Spleen (tissue), 11 donors: Measurements from ENCODE around the gene ITSN1. TPM values are rescaled to one million over a fixed set of nuclear protein-coding genes. Genes with fewer than 3 reads are reported as not detected.

Experiments
- DNase-seq: peaks from one replicate; pipeline ENCODE4 v3.0.0-alpha.2; 2020
- H3K27ac ChIP-seq, 8 donors: fragments of 200-600 bp; sonication (generic) in 7 of 8; 1 replicate in 4 of 8; 2 replicates in 4 of 8; pipeline versions ENCODE4 v1.5.0 to v1.8.0; 2016 to 2021; ENCODE audit warnings: inconsistent platforms in 4 of 8, mild to moderate bottlenecking in 4 of 8, moderate library complexity in 1 of 8
- H3K27me3 ChIP-seq, 7 donors: fragments of 200-600 bp; sonication (generic) in 6 of 7; replicated peaks in 1 of 7; 1 replicate in 4 of 7; 2 replicates in 3 of 7; pipeline versions ENCODE4 v1.5.0 to v1.8.0; 2016 to 2021; ENCODE audit warnings: inconsistent platforms in 3 of 7, mild to moderate bottlenecking in 1 of 7
- H3K36me3 ChIP-seq, 6 donors: fragments of 200-600 bp; sonication (generic) in 5 of 6; 1 replicate in 4 of 6; 2 replicates in 2 of 6; pipeline versions ENCODE4 v1.5.0 to v1.8.0; 2016 to 2021; ENCODE audit warnings: inconsistent platforms in 2 of 6
- H3K4me1 ChIP-seq, 6 donors: fragments of 200-600 bp; sonication (generic) in 5 of 6; 1 replicate in 3 of 6; 2 replicates in 3 of 6; pipeline versions ENCODE4 v1.5.0 to v1.8.0; 2016 to 2021; ENCODE audit warnings: inconsistent platforms in 3 of 6
- H3K4me3 ChIP-seq, 8 donors: fragments of 200-600 bp; sonication (generic) in 7 of 8; 1 replicate in 4 of 8; 2 replicates in 4 of 8; pipeline versions ENCODE4 v1.5.0 to v1.8.0; 2016 to 2021; ENCODE audit warnings: inconsistent platforms in 4 of 8, mild to moderate bottlenecking in 4 of 8, moderate library complexity in 2 of 8
- H3K9me3 ChIP-seq, 8 donors: fragments of 200-600 bp; sonication (generic) in 7 of 8; 1 replicate in 4 of 8; 2 replicates in 4 of 8; pipeline versions ENCODE4 v1.5.0 to v1.8.0; 2016 to 2021; ENCODE audit warnings: inconsistent platforms in 4 of 8
- CTCF ChIP-seq, 11 experiments: fragments of 200-600 bp in 7 of 11; fragments of 450-650 bp in 4 of 11; sonication (generic) in 4 of 11; IDR thresholded peaks in 8 of 11; conservative IDR thresholded peaks in 3 of 11; 1 replicate in 7 of 11; 2 replicates in 4 of 11; pipeline versions ENCODE4 v1.4.0 to v1.8.0; 2016 to 2021; ENCODE audit warnings: antibody characterized with exemption in 11 of 11, inconsistent platforms in 4 of 11, mild to moderate bottlenecking in 1 of 11
- POLR2A ChIP-seq, 3 donors: fragments of 450-650 bp; IDR thresholded peaks; one replicate each; pipeline ENCODE4 v1.5.1; 2017; ENCODE audit warnings: antibody characterized with exemption in 3 of 3, mild to moderate bottlenecking in 1 of 3
- POLR2AphosphoS5 ChIP-seq, 3 donors: sonication (generic); formaldehyde crosslinking; IDR thresholded peaks; one replicate each; pipeline ENCODE4 v1.5.1; 2017; ENCODE audit warnings: antibody characterized with exemption in 3 of 3
- WGBS, 5 donors: extraction: QIAGEN DNeasy Blood & Tissue Kit in 3 of 5; methylation state at CpG; one replicate each; pipeline versions ENCODE4 v1.1.5 to v1.1.7; 2013 to 2018; 5-methylcytosine and 5-hydroxymethylcytosine counted together
- intact Hi-C: fragments of 100-400 bp; cut with DNase I; formaldehyde crosslinking; loops from one replicate; pipeline ENCODE4 v1.15.0; 2023; ENCODE audit warnings: low total_unique reads
- polyA plus RNA-seq, 3 donors: library from polyadenylated mRNA; stranded (reverse); fragments of 200-250 nt; gene quantifications; one replicate each; pipeline ENCODE4 v1.2.1, GENCODE V29; 2013
- total RNA-seq, 7 donors: library from RNA; depleted of rRNA in 3 of 7; stranded (reverse); fragments of >200 nt in 3 of 7; fragmentation: NEBNext Ultra II Directional in 4 of 7; extraction: Animal tissue kit (Norgen Biotek cat#: 25700) in 4 of 7; gene quantifications; one replicate each; pipeline versions ENCODE4 v1.1.0 to v1.2.1, GENCODE V29; 2016 to 2021
- donor health status: healthy with polysubstance abuse.
- donor health status: DM: no; HTN: no; CAD: no; lungs with moderate emphysema.
- donor health status: DM: no; HTN: no; CAD: no.
- donor health status: Bipolar disorder and iron deficiency.
- donor health status: healthy.
- donor health status: DM: no; HTN: no; CAD: no.
- donor health status: DM: yes; HTN: yes; CAD: no.

The ITSN1 gene
- total and polyA plus RNA-seq, 10 donors: 4.1 to 89.0 (median 42.6) TPM

GRCh38 chr21:33682992-33683627 lies 40.8 kb downstream of the ITSN1 start:
- Histone ChIP-seq H3K36me3 (no peaks in the 10 kb centered on the region), H3K9me3 (no peaks in the 10 kb centered on the region), H3K27ac (peak overlapping the region in 3 of 8 donors; percentile 60 to 72 (median 61)), H3K4me1 (peaks cover 0 to 40% (median 20%) of the 10 kb centered on the region in 6 donors), H3K27me3 (no peaks in the 10 kb centered on the region), H3K4me3 (no peak overlapping the region)
- 78 to 91% (median 90%) methylated on average over 4 of the region's 4 CpGs for WGBS, 5 donors
- TF ChIP-seq CTCF (IDR thresholded peaks at IDR 0.05 in 8 of 11, conservative IDR thresholded peaks at IDR 0.05 in 3 of 11) (no peak), POLR2A (IDR thresholded peaks at IDR 0.05) (no peak), POLR2AphosphoS5 (IDR thresholded peaks at IDR 0.05) (no peak)
- no peak for DNase-seq
- intact Hi-C loops: no loop called here

- peaks cover 0 to 40% (median 20%) of the 10 kb centered on the region in 6 donors for H3K4me1 ChIP-seq
- H3K27ac ChIP-seq: peak overlapping the region; percentile 15 to 72 (median 60)
- intact Hi-C loops: no loop called here
- no peaks in the 10 kb centered on the region for H3K9me3 ChIP-seq
- H3K4me3 ChIP-seq: no peak overlapping the region
- DNase-seq: no peak
- H3K27me3 ChIP-seq: no peaks in the 10 kb centered on the region
- TF ChIP-seq POLR2A (IDR thresholded peaks at IDR 0.05) (no peak), CTCF (IDR thresholded peaks at IDR 0.05 in 8 of 11, conservative IDR thresholded peaks at IDR 0.05 in 3 of 11) (no peak), POLR2AphosphoS5 (IDR thresholded peaks at IDR 0.05) (no peak)
- no peaks in the 10 kb centered on the region for H3K36me3 ChIP-seq
- 66 to 84% (median 70%) methylated on average over 2 of the region's 2 CpGs for WGBS, 5 donors
These were observed 41.8 kb downstream of the ITSN1 start for GRCh38 chr21:33684068-33684467.

- H3K27ac ChIP-seq: peak overlapping the region in 7 of 8 donors; percentile 15 to 72 (median 60)
- H3K36me3 ChIP-seq: no peaks in the 10 kb centered on the region
- no peaks in the 10 kb centered on the region for H3K9me3 ChIP-seq
- TF ChIP-seq POLR2A (IDR thresholded peaks at IDR 0.05) (no peak), POLR2AphosphoS5 (IDR thresholded peaks at IDR 0.05) (no peak), CTCF (IDR thresholded peaks at IDR 0.05 in 8 of 11, conservative IDR thresholded peaks at IDR 0.05 in 3 of 11) (no peak)
- peaks cover 0 to 40% (median 20%) of the 10 kb centered on the region in 6 donors for H3K4me1 ChIP-seq
- 57 to 79% (median 61%) methylated on average over 5 of the region's 5 CpGs for WGBS, 5 donors
- intact Hi-C loops: no loop called here
- H3K4me3 ChIP-seq: no peak overlapping the region
- H3K27me3 ChIP-seq: no peaks in the 10 kb centered on the region
- no peak for DNase-seq
These were observed 42.7 kb downstream of the ITSN1 start for GRCh38 chr21:33684923-33685560.

- Histone ChIP-seq H3K27ac (peak overlapping the region in 7 of 8 donors; percentile 15 to 72 (median 60)), H3K4me1 (peaks cover 0 to 41% (median 20%) of the 10 kb centered on the region in 6 donors), H3K27me3 (no peaks in the 10 kb centered on the region), H3K4me3 (no peak overlapping the region), H3K9me3 (no peaks in the 10 kb centered on the region), H3K36me3 (no peaks in the 10 kb centered on the region)
- TF ChIP-seq POLR2A (IDR thresholded peaks at IDR 0.05) (no peak), POLR2AphosphoS5 (IDR thresholded peaks at IDR 0.05) (no peak), CTCF (IDR thresholded peaks at IDR 0.05 in 8 of 11, conservative IDR thresholded peaks at IDR 0.05 in 3 of 11) (no peak)
- no peak for DNase-seq
- intact Hi-C loops: no loop called here
These were observed 43.4 kb downstream of the ITSN1 start for GRCh38 chr21:33685613-33686197.
